ENCODE results near the gene FADS3.

Gene FADS3

DNA sequence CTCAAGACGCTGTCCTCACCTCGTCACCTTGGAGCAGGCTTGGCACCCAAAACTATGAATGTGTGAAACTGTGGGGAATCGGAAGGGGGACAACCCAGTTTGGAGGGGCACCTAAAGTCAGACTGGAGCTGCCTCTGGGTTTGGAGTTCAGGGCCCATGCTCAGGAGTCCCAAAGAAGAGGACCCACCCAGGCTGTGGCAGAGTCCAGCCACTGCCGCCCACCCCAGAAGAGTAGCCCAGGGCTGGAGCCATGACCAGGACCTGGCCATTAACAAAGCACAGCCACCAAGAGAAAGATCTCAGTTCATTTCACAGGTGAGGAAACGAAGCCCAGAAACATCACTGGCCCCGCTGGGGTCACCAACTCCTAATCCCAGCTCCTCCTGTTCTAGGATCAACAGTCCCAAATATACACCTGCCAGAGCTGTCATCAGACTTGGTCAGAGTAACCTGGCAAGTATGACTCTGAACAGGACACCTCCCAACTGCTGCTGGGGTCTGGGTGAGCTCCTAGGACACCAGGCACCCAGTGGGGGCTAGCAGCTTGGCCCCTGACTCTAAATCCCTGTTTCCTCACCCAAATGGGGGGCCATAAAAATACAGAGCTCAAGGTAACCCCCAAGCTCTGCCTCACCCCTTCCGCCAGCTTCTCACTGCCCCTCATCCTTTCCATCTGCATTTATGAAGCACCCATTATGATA is 23.3 kb upstream of the FADS3 start:
- FAIRE-seq (no peak), DNase-seq (ENCODE audit: low spot score) (no peak)

GRCh38 chr11:61913699-61914395 is 22.5 kb upstream of the FADS3 start:
- FAIRE-seq (no peak), DNase-seq (ENCODE audit: low spot score) (no peak)

GRCh38 chr11:61912991-61913698 is 21.8 kb upstream of the FADS3 start:
- DNase-seq (ENCODE audit: low spot score) = no peak

DNA sequence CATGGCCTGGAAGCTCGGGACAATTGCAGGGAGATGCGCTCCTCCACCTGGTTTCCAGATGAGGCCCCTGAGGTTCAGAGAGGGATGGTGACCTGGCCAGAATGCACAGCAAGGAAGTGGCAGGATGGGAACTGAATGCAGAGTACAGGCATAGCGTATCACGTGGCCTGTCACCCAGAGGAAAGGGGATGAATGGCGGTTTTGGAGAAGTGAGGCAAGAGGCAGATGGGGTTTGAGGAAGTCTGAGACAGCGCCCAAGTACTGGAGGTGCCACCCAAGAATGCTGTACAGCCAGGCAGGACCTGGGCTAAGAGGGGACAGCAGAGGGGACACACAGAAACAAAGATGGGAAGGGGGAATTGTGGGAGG is 21.2 kb upstream of the FADS3 start:
- FAIRE-seq = no peak
- DNase-seq (ENCODE audit: low spot score) = no peak

More at GRCh38 chr11:61912991-61913698, 21.8 kb upstream of the FADS3 start:
- FAIRE-seq = no peak

GRCh38 chr11:61911701-61912529 is 20.6 kb upstream of the FADS3 start:
- DNase-seq (ENCODE audit: low spot score) (no peak), FAIRE-seq (no peak)

- DNase-seq (ENCODE audit: low spot score) (no peak), FAIRE-seq (no peak)
Observed at GRCh38 chr11:61911128-61911700, 19.9 kb upstream of the FADS3 start.

DNA sequence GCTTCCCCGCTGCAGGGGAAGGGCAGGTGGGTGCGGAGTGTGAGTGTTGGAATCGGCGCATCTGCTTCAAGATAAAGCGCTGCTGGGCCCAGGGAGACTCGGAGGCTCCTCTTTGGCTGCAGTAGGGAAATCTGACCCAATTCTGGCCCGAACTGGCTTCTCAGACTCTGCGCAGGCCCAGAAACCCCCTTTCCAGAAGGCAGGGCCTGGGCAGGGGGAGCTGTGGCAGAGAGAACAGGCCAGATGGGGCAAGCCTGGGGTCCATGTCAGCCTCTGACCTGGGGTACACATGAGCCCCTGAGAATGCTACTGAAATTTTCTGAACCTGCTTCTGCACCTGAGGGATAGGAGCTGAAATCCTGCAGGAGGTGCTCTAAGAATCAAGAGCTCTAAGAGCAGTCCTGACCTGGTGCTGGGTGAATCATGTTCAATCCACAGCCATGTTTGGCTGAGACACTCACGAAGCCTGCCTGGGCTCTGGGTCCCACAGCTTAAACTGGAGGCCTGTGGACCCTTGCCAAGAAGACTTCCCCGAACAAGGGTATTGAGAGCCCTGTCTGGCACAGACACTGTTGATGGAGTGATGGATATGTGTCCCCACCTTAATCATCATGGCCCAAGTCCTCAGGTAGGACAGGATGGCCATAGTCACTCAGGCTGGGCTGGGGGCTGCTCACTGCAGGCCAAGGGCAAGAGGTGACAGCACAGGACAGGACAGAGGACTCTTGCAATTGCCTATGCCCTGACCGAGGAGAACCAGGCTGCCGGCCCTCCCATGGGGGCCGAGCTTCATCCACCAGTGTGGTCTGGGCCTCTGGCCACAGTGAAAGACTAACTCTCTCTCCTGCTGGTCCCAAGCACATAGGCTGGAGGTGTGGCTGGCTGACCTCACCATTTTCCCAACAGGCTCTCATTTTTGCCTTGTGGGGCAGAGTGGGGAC is 19.1 kb upstream of the FADS3 start:
- DNase-seq (ENCODE audit: low spot score) = no peak
- no peak for FAIRE-seq

DNA sequence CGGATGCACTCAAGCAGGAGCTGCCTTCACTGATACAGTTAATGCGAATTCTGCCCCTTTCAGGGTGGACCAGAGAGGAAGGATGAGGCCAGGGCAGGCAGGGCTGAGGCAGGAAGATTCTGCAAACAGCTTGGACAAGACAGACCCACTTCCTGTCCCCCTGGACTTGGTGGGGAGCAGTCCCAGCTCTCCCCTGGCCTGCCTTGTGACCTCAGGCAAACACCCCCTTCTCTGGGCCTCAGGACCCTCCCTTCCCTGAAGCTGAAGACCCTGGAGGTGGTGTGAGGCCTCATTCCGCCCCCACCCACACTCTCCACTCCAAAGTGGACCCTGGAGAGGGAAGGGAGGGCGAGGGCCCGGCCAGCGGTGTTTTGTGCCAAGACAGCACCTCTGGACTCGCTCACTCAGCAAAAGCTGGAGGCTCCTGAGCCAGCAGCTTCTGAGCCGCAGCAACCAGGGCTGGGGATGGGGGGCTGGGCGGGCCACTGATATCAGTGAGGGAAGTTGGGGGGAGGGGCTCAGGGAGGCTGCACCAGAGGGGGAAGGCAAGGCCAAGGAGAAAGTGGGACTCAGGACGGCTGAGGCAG is 17.5 kb upstream of the FADS3 start:
- DNase-seq (ENCODE audit: low spot score) = no peak
- no peak for FAIRE-seq

GRCh38 chr11:61907871-61908729 is 16.8 kb upstream of the FADS3 start:
- DNase-seq (ENCODE audit: low spot score) (no peak), FAIRE-seq (no peak)

DNA sequence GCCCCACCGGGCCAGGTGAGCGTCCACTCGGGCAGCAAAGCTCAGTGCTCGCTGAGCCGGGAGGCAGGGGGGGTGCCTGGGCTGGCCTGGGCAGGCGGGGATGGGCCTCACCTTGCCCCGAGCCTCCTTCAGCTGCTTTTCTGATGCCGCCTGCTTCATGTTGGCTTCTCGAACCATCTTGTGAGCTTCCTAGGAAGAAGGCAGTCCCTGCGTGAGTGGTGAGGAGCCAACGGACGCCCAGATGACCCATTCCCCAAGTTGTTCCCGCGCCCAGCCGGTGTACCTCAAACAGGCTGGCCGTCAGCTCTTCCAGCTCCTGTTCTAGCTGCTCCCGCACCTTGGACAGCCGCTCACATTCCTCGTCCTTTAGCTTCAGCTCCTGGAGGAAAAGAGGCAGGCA is 15.9 kb upstream of the FADS3 start:
- FAIRE-seq (no peak), DNase-seq (ENCODE audit: low spot score) (no peak)

DNA sequence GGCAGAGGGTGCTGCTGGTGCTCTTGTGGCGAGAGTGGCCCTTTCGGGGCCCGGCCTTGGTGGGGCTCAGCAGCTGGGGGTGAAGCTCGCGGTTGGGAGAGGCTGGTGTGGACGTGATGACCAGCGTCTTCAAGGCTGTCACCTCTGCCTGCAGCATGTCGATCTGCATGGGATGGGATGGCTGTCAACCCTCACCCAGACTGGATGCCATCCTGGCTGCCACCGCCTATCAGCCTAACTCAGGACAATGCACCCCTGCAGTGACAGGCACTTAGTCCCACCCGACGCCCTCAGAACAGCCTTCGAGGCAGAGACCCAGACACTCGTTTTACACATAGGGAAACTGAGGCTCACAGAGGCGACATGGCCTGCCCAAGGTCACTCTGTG is 15.2 kb upstream of the FADS3 start:
- no peak for DNase-seq (ENCODE audit: low spot score)
- no peak for FAIRE-seq

DNA sequence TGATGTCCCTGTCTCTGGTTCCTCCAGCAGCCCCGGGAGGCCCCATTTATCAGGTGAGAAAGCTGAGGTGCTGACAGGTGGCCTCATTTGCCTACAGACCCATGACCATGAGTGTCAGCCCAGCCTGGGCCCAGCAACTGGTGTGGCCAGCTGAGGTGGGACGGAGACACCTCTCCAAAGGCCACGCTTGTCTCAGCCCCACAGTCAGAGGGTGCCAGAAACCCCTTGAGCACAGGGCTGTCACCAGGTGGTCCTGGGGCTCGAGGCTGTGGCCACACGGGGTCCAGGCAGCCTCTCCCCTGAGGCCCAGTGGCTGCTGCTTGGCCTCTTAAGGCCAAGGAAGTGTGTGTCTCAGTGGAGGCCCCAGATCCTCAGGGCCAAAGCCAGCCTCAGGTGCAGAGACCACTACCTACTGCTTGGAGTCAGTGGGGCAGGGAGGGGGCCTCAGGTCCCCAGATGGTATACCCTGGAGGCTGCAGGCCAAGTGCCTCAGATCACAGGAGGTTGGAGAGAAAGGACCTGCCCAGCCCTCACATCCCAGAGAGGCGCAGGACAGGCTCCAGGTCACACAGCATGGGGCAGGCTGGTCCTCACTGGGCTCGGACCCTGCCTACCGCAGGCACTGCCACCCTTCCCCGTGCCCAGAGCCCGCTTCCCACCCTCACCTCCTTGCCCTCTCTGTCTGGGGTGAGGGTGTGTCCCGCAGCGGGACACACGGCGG is 14.6 kb upstream of the FADS3 start:
- FAIRE-seq (no peak), DNase-seq (ENCODE audit: low spot score) (no peak)

DNA sequence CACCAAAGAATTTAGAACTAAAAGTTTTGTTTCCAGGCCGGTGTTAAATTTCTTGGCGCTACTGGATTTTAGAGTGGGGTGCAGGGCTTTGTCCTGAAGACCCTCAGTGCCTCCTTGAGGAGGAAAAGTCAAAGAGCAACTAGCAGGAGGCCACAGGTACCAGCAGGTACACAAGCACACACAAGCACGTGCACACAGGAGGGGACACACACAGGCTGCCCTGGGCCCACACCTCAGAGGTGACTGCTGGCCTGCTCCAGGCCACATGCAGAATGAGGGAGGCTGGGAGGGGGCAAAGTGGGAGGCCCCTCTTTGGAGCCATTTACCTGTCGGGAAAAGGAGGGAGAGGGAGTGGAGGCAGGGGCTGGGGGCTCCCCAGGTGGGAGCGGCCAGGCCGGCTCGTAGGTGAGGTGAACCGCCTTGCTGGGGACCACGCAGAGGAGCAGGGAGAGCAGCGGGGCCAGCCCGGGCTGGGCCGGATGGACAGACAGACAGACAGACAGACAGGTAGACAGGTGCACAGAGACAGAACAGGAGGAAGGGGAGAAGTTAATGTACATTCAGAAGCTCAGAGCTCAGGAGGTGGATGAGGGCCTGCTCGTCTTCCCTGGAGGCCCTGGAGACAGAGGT is 13.8 kb upstream of the FADS3 start:
- no peak for DNase-seq (ENCODE audit: low spot score)
- FAIRE-seq = no peak

DNA sequence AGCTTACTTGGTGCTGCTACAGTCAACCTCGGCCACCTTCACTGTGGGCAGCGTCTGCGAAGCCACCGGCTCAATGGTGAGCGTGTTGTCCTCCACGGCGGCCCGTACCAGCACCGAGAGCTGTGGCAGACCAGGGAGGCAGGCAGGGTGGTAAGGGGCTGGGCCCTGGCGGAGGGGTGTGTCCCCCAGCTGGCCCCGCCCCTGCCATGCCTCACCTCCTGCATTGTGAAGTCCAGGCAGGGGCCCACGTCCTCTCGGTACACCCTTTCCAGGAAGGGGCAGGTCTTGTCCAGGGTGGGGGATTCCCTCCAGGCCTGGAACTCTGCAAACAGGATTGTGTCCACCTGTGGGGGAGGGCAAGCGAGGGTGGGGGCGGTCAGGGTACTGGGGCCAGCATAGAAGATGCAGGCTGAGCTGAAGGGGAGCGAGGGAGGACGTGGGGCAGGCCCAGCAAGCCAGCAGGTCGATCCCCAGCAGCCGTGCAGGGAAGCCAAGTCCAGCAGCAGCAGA is 13.2 kb upstream of the FADS3 start:
- FAIRE-seq = no peak
- DNase-seq (ENCODE audit: low spot score) = no peak

GRCh38 chr11:61903845-61904244 is 12.5 kb upstream of the FADS3 start:
- FAIRE-seq (no peak), DNase-seq (ENCODE audit: low spot score) (no peak)

DNA sequence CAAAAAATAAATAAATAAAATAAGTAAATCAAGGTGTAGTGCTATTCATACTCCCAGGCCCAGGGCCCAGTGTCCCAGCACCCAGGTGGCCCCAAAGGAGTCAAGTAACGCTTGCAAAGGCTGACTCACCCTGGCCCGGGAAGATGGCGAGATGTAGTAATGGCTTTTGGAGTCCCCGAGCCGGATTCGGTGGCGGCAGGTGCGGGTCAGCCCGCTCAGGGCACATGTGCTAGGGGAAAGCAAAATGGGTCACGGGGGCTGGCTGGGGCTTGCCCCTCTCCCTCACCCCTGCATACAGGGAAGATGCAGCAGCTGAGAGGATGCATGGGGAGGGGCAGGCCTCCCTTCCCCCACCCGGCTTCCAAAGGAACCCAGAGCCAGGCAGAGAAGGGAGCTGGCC is 11.0 kb upstream of the FADS3 start:
- FAIRE-seq (no peak), DNase-seq (ENCODE audit: low spot score) (no peak)

GRCh38 chr11:61901397-61901796 is 10.1 kb upstream of the FADS3 start:
- FAIRE-seq (no peak), DNase-seq (ENCODE audit: low spot score) (no peak)

DNA sequence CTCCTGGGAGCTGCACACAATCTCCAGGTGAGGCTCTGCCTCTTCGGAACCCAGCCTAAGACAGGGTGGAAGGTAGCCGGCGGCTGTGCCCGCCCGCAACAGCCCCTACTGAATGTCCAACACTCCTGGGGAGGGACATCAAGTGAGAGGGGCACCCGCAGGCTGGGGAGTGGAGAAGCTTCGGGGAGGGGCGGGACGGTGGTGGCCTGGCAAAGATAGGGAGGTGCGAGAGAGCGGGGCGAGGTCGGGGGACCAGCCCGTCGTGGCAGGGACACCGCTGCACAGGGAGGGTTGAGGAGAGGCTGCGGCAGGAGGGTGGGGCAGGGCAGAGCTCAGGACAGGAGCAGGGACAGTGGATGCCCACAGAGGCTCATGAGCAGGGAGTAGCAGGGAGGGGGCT is 8.9 kb upstream of the FADS3 start:
- FAIRE-seq = no peak

More for the DNA sequence above, 8.9 kb upstream of the FADS3 start:
- no peak for DNase-seq (ENCODE audit: low spot score)

Data from RCC 7860 (cell line).